ENCODE measurements around the gene RAD9A.

DNA sequence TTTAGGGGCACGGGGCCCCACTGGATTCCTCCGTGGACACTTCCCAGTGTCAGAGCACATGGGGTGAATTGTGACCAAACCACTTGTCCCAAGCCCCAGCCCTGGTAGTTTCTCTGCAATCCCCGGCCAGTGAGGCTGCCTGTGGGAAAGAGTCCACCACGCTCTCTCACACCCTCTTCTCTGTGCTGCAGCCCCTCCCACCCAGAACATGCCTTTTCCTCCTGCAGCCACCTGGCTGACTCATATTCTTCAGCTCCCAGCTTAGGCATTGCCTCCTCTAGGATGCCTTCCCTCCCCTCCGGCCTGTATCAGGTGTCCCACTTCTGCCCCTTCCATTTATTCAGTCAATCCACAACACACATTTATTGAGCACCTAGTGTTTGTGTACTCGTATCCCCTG lies 31.1 kb downstream of the RAD9A start:
- no peak for TF ChIP-seq POLR2AphosphoS5 (IDR thresholded peaks at IDR 0.05; ENCODE audit: borderline replicate concordance, low read depth, low read length)
- TF ChIP-seq EZH2 (IDR thresholded peaks at IDR 0.05) = no peak
- TF ChIP-seq FOXP2 (optimal IDR thresholded peaks at IDR 0.05; ENCODE audit: control extremely low read depth, extremely low read length, insufficient read depth) = no peak
